Vagina (tissue), 2 donors: ENCODE data around the gene ARHGEF4. TPM values are rescaled to one million over a fixed set of nuclear protein-coding genes. Genes with fewer than 3 reads are reported as not detected.

Experiments
- DNase-seq, 2 donors: peaks; one replicate each; pipeline ENCODE4 v3.0.0-alpha.2; 2017; ENCODE audit errors: extremely low spot score in 2 of 2
- H3K27ac ChIP-seq: fragments of 200-600 bp; sonication (generic); one replicate; pipeline ENCODE4 v1.5.1; 2019
- H3K27me3 ChIP-seq: fragments of 200-600 bp; sonication (generic); one replicate; pipeline ENCODE4 v1.5.1; 2019
- H3K36me3 ChIP-seq, 2 donors: fragments of 200-600 bp; sonication (generic); one replicate each; pipeline ENCODE4 v1.5.1; 2017 to 2019
- H3K4me1 ChIP-seq: fragments of 200-600 bp; sonication (generic); one replicate; pipeline ENCODE4 v1.5.1; 2019
- H3K4me3 ChIP-seq, 2 donors: fragments of 200-600 bp; sonication (generic); 1 replicate in 1 of 2; 2 replicates in 1 of 2; pipeline ENCODE4 v1.5.1; 2016 to 2019
- H3K9me3 ChIP-seq: fragments of 200-600 bp; sonication (generic); one replicate; pipeline ENCODE4 v1.5.1; 2019
- CTCF ChIP-seq, 3 experiments: fragments of 450-650 bp in 2 of 3; fragments of 200-600 bp in 1 of 3; sonication (generic) in 1 of 3; IDR thresholded peaks; one replicate each; pipeline ENCODE4 v1.5.1; 2017 to 2019; ENCODE audit warnings: antibody characterized with exemption in 3 of 3, mild to moderate bottlenecking in 2 of 3, moderate library complexity in 2 of 3
- POLR2A ChIP-seq, 2 donors: fragments of 450-650 bp; IDR thresholded peaks; one replicate each; pipeline ENCODE4 v1.6.1; 2017; ENCODE audit warnings: antibody characterized with exemption in 2 of 2, mild to moderate bottlenecking in 2 of 2, moderate library complexity in 2 of 2
- POLR2AphosphoS5 ChIP-seq, 2 donors: sonication (generic); formaldehyde crosslinking; IDR thresholded peaks; one replicate each; pipeline ENCODE4 v1.9.0; 2017; ENCODE audit warnings: antibody characterized with exemption in 2 of 2, mild to moderate bottlenecking in 2 of 2, low read depth in 1 of 2; ENCODE audit not compliant: insufficient read depth in 1 of 2
- intact Hi-C: fragments of 100-400 bp; cut with DNase I; formaldehyde crosslinking; loops from one replicate; pipeline ENCODE4 v1.15.1; 2023
- small RNA-seq: library from RNA; depleted of rRNA; stranded (forward); fragments of <200 nt; gene quantifications from one replicate; pipeline ENCODE3, GENCODE V24; 2016
- total RNA-seq: library from RNA; depleted of rRNA; stranded (reverse); fragments of >200 nt; gene quantifications from one replicate; pipeline ENCODE4 v1.2.3, GENCODE V29; 2016

ARHGEF4 gene
- total RNA-seq, 1 donor from 2014 or later: 116 TPM

GRCh38 chr2:131085646-131086045 is 248.9 kb downstream of the ARHGEF4 start:
- intact Hi-C loops: no loop called here
- Histone ChIP-seq H3K4me1 (peaks cover 31% of the 10 kb centered on the region), H3K27me3 (no peaks in the 10 kb centered on the region), H3K27ac (no peak overlapping the region), H3K9me3 (no peaks in the 10 kb centered on the region), H3K4me3 (no peak overlapping the region), H3K36me3 (peaks cover 0 to 41% of the 10 kb centered on the region in 2 donors)
- no peak for TF ChIP-seq POLR2AphosphoS5 (IDR thresholded peaks at IDR 0.05; ENCODE audit: insufficient read depth in 1 of 2, low read depth in 1 of 2)
- DNase-seq: no peak

- TF ChIP-seq CTCF (IDR thresholded peaks at IDR 0.05) (no peak), POLR2A (IDR thresholded peaks at IDR 0.05) (no peak), POLR2AphosphoS5 (IDR thresholded peaks at IDR 0.05; ENCODE audit: insufficient read depth in 1 of 2, low read depth in 1 of 2) (no peak)
- Histone ChIP-seq H3K27ac (peak overlapping the region; percentile 94), H3K36me3 (peaks cover 0 to 13% of the 10 kb centered on the region in 2 donors), H3K27me3 (no peaks in the 10 kb centered on the region), H3K4me1 (peaks cover 25% of the 10 kb centered on the region), H3K9me3 (no peaks in the 10 kb centered on the region), H3K4me3 (peak overlapping the region; percentile 80 to 100)
- intact Hi-C loops: no loop called here
- DNase-seq: no peak
Observed at GRCh38 chr2:131092458-131093005, 255.8 kb downstream of the ARHGEF4 start.

- no peaks in the 10 kb centered on the region for H3K27me3 ChIP-seq
- peak within 1 kb of the TSS; percentile 94 for H3K27ac ChIP-seq
- peak in 1 of 2 donors; percentile 93 for TF ChIP-seq POLR2A (IDR thresholded peaks at IDR 0.05)
- TF ChIP-seq POLR2AphosphoS5 (IDR thresholded peaks at IDR 0.05; ENCODE audit: insufficient read depth in 1 of 2, low read depth in 1 of 2): no peak
- TF ChIP-seq CTCF (IDR thresholded peaks at IDR 0.05): no peak
- H3K4me1 ChIP-seq: peaks cover 25% of the 10 kb centered on the region
- H3K4me3 ChIP-seq: peak within 1 kb of the TSS; percentile 80 to 100
- H3K36me3 ChIP-seq: peaks cover 0 to 7% of the 10 kb centered on the region in 2 donors
- peak in 1 of 2 donors; percentile 88 for DNase-seq
- intact Hi-C loops: no loop called here
- no peaks in the 10 kb centered on the region for H3K9me3 ChIP-seq
Observed at GRCh38 chr2:131093006-131093695, 256.4 kb downstream of the ARHGEF4 start, which contains the start of gene FAM168B. Gene FAM168B, minus strand, starts transcription at chr2:131093460. Its CDS starts 10,814 bp downstream, at chr2:131082646.

GRCh38 chr2:131093696-131094462 is 257.2 kb downstream of the ARHGEF4 start:
- Histone ChIP-seq H3K9me3 (no peaks in the 10 kb centered on the region), H3K36me3 (peaks cover 0 to 1% of the 10 kb centered on the region in 2 donors), H3K27me3 (no peaks in the 10 kb centered on the region), H3K27ac (peak overlapping the region; percentile 94), H3K4me1 (peaks cover 25% of the 10 kb centered on the region), H3K4me3 (peak overlapping the region; percentile 80 to 100)
- peak in 1 of 2 donors; percentile 89 for DNase-seq
- TF ChIP-seq POLR2A (IDR thresholded peaks at IDR 0.05) (no peak), POLR2AphosphoS5 (IDR thresholded peaks at IDR 0.05; ENCODE audit: insufficient read depth in 1 of 2, low read depth in 1 of 2) (peak in 1 of 2 donors; percentile 89)
- intact Hi-C loops: no loop called here

- DNase-seq: no peak
- TF ChIP-seq CTCF (IDR thresholded peaks at IDR 0.05): no peak
- no peak for TF ChIP-seq POLR2A (IDR thresholded peaks at IDR 0.05)
- no peak for TF ChIP-seq POLR2AphosphoS5 (IDR thresholded peaks at IDR 0.05; ENCODE audit: insufficient read depth in 1 of 2, low read depth in 1 of 2)
- Histone ChIP-seq H3K36me3 (no peaks in the 10 kb centered on the region), H3K4me1 (peaks cover 25% of the 10 kb centered on the region), H3K9me3 (no peaks in the 10 kb centered on the region), H3K4me3 (peak overlapping the region in 1 of 2 donors; percentile 100), H3K27ac (no peak overlapping the region), H3K27me3 (no peaks in the 10 kb centered on the region)
- intact Hi-C loops: no loop called here
Observed at GRCh38 chr2:131094463-131095281, 258.0 kb downstream of the ARHGEF4 start.

Small RNA genes lying within 50 kb of the gene (small RNA-seq; reads per million reads assigned to genes)
- gene RF00423: not detected

Other genes with a start within 250 kb of the ARHGEF4 start
- not detected for gene CFC1, start 237.3 kb upstream of the ARHGEF4 start, total RNA-seq
- gene POTEJ, start 225.5 kb upstream of the ARHGEF4 start, total RNA-seq: not detected
- not detected for gene GPR148, start 107.8 kb upstream of the ARHGEF4 start, total RNA-seq
- gene AMER3, start 81.4 kb upstream of the ARHGEF4 start, total RNA-seq: not detected